Astrocyte (in vitro differentiated cells and primary cell): Measurements from ENCODE around the gene GPR15LG.

Experiments
- CTCF ChIP-seq: IDR thresholded peaks from 2 replicates; pipeline ENCODE4 v1.5.1; 2011; ENCODE audit warnings: low read depth, mild to moderate bottlenecking, inconsistent platforms, low read length, moderate library complexity; ENCODE audit not compliant: insufficient read depth
- EZH2 ChIP-seq: IDR thresholded peaks from 2 replicates; pipeline ENCODE4 v1.6.1; 2012; ENCODE audit warnings: mild to moderate bottlenecking, low read length, inconsistent platforms; ENCODE audit not compliant: insufficient read depth

DNA sequence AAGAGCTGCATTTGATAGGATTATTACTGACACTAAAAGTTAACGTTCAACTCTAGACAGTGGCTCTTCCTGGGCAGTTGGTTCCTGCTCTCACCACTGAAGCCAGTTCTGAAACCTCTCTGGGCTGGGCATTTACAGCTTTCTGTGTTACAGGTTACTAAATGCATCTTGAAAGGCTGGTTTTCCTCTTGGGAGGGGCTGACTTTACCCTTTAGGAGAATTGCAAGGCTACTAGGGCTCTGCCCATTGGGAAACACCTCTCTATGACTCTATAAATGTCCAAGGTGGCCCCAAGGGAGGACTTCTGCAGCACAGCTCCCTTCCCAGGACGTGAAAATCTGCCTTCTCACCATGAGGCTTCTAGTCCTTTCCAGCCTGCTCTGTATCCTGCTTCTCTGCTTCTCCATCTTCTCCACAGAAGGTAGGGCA lies at the start of gene GPR15LG:
- TF ChIP-seq CTCF (no peak), EZH2 (no peak)
